ENCODE results near the gene DNM1. TPM values are rescaled to one million over a fixed set of nuclear protein-coding genes. Genes with fewer than 3 reads are reported as not detected.

DNM1 gene
- total and polyA plus RNA-seq, 12 donors, result 2.1 to 13.7 (median 3.9) TPM

DNA sequence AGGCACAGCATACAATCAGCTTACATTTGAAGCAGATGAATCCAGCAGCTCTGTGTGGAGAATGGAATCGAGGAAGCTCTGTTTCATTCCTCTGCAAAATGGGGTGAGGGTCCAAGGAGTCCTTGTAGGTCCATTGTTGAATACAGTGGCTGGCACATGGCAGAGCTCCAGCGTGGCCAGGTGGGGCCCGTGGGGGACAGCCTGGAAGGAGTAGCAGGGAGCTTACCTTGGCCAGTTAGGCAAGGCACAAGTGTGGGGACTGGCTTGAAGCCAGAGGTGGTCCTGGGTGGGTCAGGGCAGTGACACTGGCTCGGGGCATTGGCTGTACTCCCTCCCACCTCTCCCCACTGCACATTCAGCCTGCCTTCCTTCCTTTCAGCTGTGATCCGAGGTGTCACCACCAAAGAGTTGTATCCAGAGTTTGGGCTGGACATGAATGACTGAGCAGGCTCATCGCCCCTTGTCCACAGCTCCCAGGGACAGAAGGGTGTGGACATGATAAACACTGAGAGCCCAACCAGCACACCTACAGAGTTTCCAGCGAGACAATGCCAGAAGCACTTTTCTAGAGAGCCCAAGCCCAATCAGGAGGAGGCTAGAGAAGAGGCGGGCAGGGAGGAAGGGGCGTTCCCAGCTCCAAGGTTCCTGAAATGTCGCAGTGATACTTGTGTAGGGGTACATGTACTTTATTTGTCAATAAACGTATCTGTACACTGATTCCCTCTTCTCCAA, 85.3 kb downstream of the DNM1 start:
- no peak for ATAC-seq
- intact Hi-C loops (cut with DNase I), result no loop called here
- H3K4me3 ChIP-seq, result no peak overlapping the region

DNA sequence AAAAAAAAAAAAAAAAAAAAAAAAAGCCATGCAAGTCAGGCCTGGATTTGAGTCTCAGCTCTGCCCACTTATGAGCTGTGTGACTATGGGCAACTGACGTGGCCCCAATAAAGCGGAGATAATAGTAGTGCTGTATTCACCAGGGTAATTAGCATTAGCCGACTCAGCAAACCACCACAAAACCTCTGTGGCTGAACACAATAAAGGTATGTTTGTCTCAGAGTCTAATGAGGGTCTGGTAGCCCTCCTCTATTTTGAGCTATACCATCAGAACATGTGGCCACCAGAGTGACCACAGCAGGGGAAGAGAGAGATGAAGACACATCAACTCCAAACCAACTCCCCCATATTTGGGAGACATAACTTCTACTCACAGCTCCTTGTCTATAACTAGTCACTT, 88.8 kb downstream of the DNM1 start:
- H3K36me3 ChIP-seq, result peaks cover 0 to 55% (median 4%) of the 10 kb centered on the region in 9 donors
- intact Hi-C loops (cut with DNase I), result loop anchor here in 1 of 10 donors (10.0 kb wide), 1 partner anchor 233 kb away; no protein-coding TSS in a partner anchor
- TF ChIP-seq, protein P1, sequence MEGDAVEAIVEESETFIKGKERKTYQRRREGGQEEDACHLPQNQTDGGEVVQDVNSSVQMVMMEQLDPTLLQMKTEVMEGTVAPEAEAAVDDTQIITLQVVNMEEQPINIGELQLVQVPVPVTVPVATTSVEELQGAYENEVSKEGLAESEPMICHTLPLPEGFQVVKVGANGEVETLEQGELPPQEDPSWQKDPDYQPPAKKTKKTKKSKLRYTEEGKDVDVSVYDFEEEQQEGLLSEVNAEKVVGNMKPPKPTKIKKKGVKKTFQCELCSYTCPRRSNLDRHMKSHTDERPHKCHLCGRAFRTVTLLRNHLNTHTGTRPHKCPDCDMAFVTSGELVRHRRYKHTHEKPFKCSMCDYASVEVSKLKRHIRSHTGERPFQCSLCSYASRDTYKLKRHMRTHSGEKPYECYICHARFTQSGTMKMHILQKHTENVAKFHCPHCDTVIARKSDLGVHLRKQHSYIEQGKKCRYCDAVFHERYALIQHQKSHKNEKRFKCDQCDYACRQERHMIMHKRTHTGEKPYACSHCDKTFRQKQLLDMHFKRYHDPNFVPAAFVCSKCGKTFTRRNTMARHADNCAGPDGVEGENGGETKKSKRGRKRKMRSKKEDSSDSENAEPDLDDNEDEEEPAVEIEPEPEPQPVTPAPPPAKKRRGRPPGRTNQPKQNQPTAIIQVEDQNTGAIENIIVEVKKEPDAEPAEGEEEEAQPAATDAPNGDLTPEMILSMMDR (IDR thresholded peaks at IDR 0.05), result no peak
- H3K27me3 ChIP-seq, result no peaks in the 10 kb centered on the region
- peaks cover 0 to 4% (median 0%) of the 10 kb centered on the region in 9 donors for H3K4me1 ChIP-seq
- WGBS, 2 donors, result 93 to 96% methylated on average over 3 of the region's 3 CpGs
- ATAC-seq (no peak), DNase-seq (no peak)
- H3K9me3 ChIP-seq, result no peaks in the 10 kb centered on the region
- no peak overlapping the region for H3K4me3 ChIP-seq
- no peak overlapping the region for H3K27ac ChIP-seq

More for the DNA sequence above, 85.3 kb downstream of the DNM1 start:
- Histone ChIP-seq H3K9me3 (no peaks in the 10 kb centered on the region), H3K36me3 (peaks cover 0 to 71% (median 9%) of the 10 kb centered on the region in 9 donors), H3K4me1 (peaks cover 0 to 8% (median 0%) of the 10 kb centered on the region in 9 donors), H3K27ac (no peak overlapping the region), H3K27me3 (no peaks in the 10 kb centered on the region)
- 85 to 86% methylated on average over 11 of the region's 11 CpGs for WGBS, 2 donors
- TF ChIP-seq, protein P1 (IDR thresholded peaks at IDR 0.05), result no peak
- DNase-seq, result no peak

DNA sequence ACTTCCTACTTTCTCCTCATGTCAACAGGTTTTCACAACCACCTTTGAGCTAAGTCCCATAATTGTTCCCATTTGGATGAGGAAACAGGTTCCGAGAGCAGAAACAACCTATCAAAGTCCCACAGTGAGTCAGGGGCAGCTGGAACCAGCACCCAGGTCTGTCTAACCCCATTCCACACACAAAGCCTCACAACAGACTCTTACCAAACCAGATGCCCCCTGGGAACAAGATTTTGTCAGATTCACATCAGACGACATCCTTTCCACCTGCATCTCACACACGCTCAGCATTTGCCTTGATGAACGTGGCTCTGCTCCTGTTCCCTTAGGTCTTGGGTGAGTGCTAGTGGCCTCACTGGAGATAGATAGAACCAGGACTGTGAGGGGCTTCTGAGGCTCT, 89.9 kb downstream of the DNM1 start:
- 85 to 89% methylated on average over 4 of the region's 4 CpGs for WGBS, 2 donors
- Histone ChIP-seq H3K4me3 (no peak overlapping the region), H3K27ac (no peak overlapping the region), H3K4me1 (peaks cover 0 to 4% (median 0%) of the 10 kb centered on the region in 9 donors), H3K36me3 (peaks cover 0 to 44% (median 4%) of the 10 kb centered on the region in 9 donors), H3K27me3 (no peaks in the 10 kb centered on the region), H3K9me3 (no peaks in the 10 kb centered on the region)
- ATAC-seq, result no peak
- DNase-seq, result no peak
- intact Hi-C loops (cut with DNase I), result loop anchor here in 1 of 10 donors (10.0 kb wide), 1 partner anchor 232 kb away; no protein-coding TSS in a partner anchor
- TF ChIP-seq, protein P1 (IDR thresholded peaks at IDR 0.05), result no peak

DNA sequence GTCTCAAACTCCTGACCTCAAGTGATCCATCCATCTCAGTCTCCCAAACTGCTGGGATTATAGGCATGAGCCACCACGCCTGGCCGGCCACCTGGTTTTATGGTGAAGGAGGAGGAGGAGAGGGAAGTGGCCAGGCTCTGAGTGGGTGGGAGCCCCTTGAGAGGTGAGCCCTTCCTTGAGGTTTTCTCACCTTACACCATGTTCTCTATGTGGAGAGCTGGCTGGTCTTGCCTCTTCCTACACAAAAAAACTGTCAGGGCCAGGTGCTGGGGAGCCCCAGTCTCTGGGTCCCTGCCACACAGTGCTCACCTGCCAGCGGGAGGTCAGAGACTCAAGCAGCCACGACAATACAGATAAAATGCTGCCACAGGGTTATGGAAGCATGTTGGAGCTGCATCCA, 91.0 kb downstream of the DNM1 start:
- intact Hi-C loops (cut with DNase I), result loop anchor here in 1 of 10 donors (10.0 kb wide), 1 partner anchor 231 kb away; no protein-coding TSS in a partner anchor

More for the DNA sequence above, 91.0 kb downstream of the DNM1 start:
- no peak for ATAC-seq
- Histone ChIP-seq H3K4me1 (peaks cover 0 to 4% (median 0%) of the 10 kb centered on the region in 9 donors), H3K27me3 (no peaks in the 10 kb centered on the region), H3K4me3 (no peak overlapping the region), H3K9me3 (no peaks in the 10 kb centered on the region), H3K36me3 (peaks cover 0 to 34% (median 0%) of the 10 kb centered on the region in 9 donors), H3K27ac (no peak overlapping the region)
- TF ChIP-seq, protein P1 (IDR thresholded peaks at IDR 0.05), result no peak
- 89% methylated on average over 4 of the region's 4 CpGs for WGBS, 2 donors
- no peak for DNase-seq

Data from heart right ventricle (tissue), 16 donors.